Type B pancreatic cell (in vitro differentiated cells): Measurements from ENCODE around the gene GRWD1. TPM values are rescaled to one million over a fixed set of nuclear protein-coding genes. Genes with fewer than 3 reads are reported as not detected.

Source experiments
- DNase-seq: peaks from one replicate; pipeline ENCODE4 v3.0.0; 2021; ENCODE audit warnings: mixed read lengths; ENCODE audit not compliant: unreplicated experiment; ENCODE audit errors: extremely low spot score
- H3K27ac Mint-ChIP-seq: 2 replicates; pipeline ENCODE4 v1.8.0; 2021; ENCODE audit warnings: mild to moderate bottlenecking, mixed read lengths
- H3K27me3 Mint-ChIP-seq: 2 replicates; pipeline ENCODE4 v1.8.0; 2021; ENCODE audit warnings: mixed read lengths
- H3K36me3 Mint-ChIP-seq: 2 replicates; pipeline ENCODE4 v1.8.0; 2021; ENCODE audit warnings: mixed read lengths
- H3K4me1 Mint-ChIP-seq: one replicate; pipeline ENCODE4 v1.8.0; 2021; ENCODE audit warnings: mixed read lengths; ENCODE audit not compliant: unreplicated experiment
- H3K4me3 Mint-ChIP-seq: 2 replicates; pipeline ENCODE4 v1.8.0; 2021; ENCODE audit warnings: mild to moderate bottlenecking, mixed read lengths
- H3K9me3 Mint-ChIP-seq: 2 replicates; pipeline ENCODE4 v1.8.0; 2021; ENCODE audit warnings: mixed read lengths
- total RNA-seq: library from RNA; stranded (reverse); gene quantifications from 2 replicates; pipeline ENCODE4 v1.2.1, GENCODE V29; 2021; ENCODE audit warnings: low replicate concordance
- TF ChIP-seq, protein P1 (sequence below): fragments of 200-600 bp; sonication (generic); conservative IDR thresholded peaks from 2 replicates; pipeline ENCODE4 v1.5.0; 2021; ENCODE audit warnings: antibody characterized with exemption, mild to moderate bottlenecking

GRWD1 gene
- total RNA-seq, 1 donor from 2014 or later = 44.0 TPM

DNA sequence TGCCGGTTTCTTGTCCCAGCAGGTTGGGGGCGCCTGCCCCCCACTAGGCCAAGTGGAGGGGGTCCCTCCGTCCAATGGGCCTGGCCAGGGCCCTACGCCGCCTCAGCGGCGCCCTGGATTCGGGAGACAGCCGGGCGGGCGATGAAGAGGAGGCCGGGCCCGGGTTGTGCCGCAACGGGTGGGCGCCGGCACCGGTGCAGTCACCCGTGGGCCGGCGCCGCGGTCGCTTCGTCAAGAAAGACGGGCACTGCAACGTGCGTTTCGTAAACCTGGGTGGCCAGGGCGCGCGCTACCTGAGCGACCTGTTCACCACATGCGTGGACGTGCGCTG is 15.8 kb downstream of the GRWD1 start:
- Mint-ChIP-seq H3K4me3 (no peak overlapping the region), H3K4me1 (no peaks in the 10 kb centered on the region), H3K27ac (no peak overlapping the region), H3K27me3 (no peaks in the 10 kb centered on the region), H3K9me3 (no peaks in the 10 kb centered on the region), H3K36me3 (no peaks in the 10 kb centered on the region)
- no peak for DNase-seq
- TF ChIP-seq, protein P1, sequence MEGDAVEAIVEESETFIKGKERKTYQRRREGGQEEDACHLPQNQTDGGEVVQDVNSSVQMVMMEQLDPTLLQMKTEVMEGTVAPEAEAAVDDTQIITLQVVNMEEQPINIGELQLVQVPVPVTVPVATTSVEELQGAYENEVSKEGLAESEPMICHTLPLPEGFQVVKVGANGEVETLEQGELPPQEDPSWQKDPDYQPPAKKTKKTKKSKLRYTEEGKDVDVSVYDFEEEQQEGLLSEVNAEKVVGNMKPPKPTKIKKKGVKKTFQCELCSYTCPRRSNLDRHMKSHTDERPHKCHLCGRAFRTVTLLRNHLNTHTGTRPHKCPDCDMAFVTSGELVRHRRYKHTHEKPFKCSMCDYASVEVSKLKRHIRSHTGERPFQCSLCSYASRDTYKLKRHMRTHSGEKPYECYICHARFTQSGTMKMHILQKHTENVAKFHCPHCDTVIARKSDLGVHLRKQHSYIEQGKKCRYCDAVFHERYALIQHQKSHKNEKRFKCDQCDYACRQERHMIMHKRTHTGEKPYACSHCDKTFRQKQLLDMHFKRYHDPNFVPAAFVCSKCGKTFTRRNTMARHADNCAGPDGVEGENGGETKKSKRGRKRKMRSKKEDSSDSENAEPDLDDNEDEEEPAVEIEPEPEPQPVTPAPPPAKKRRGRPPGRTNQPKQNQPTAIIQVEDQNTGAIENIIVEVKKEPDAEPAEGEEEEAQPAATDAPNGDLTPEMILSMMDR = no peak

DNA sequence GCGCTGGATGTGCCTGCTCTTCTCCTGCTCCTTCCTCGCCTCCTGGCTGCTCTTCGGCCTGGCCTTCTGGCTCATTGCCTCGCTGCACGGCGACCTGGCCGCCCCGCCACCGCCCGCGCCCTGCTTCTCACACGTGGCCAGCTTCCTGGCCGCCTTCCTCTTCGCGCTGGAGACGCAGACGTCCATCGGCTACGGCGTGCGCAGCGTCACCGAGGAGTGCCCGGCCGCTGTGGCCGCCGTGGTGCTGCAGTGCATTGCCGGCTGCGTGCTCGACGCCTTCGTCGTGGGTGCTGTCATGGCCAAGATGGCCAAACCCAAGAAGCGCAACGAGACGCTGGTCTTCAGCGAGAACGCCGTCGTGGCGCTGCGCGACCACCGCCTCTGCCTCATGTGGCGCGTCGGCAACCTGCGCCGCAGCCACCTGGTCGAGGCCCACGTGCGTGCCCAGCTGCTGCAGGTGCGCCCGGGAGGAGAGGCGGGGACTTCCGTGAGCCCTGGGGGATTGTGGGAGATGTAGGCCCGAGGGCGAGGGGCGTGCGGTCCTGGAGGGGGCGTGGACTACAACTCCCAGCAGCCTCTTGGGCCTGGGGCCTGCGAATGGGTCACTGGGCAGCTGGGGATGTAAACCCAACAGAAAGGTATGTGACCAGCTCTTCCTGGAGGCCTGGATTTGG is 16.3 kb downstream of the GRWD1 start:
- no peak for DNase-seq
- Mint-ChIP-seq H3K27me3 (no peaks in the 10 kb centered on the region), H3K27ac (no peak overlapping the region), H3K4me1 (no peaks in the 10 kb centered on the region), H3K4me3 (no peak overlapping the region), H3K36me3 (no peaks in the 10 kb centered on the region), H3K9me3 (no peaks in the 10 kb centered on the region)
- TF ChIP-seq, protein P1 = no peak

DNA sequence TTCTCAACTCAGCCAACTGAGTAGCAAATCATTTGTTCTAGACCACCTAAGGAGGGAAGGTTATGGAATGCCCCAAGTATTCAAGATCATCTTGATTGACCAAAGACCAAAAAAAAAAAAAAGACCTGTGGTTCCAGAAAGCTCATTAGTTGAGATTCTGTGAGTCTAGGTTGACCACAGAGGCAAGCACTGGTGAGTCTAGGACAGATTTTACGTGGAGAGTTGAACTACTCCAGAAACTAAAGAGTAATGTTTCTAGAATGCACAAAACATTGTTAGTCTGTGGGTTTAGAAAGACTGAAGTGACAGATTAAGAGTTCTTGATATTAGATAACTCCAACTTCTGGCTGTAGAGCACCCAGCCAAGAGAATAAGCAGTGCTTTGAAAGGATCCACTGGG is 19.4 kb downstream of the GRWD1 start:
- no peaks in the 10 kb centered on the region for H3K9me3 Mint-ChIP-seq
- H3K27me3 Mint-ChIP-seq = no peaks in the 10 kb centered on the region
- DNase-seq = no peak
- H3K36me3 Mint-ChIP-seq = no peaks in the 10 kb centered on the region
- H3K27ac Mint-ChIP-seq = no peak overlapping the region
- no peak overlapping the region for H3K4me3 Mint-ChIP-seq
- TF ChIP-seq, protein P1 = no peak
- peaks cover 5% of the 10 kb centered on the region for H3K4me1 Mint-ChIP-seq

DNA sequence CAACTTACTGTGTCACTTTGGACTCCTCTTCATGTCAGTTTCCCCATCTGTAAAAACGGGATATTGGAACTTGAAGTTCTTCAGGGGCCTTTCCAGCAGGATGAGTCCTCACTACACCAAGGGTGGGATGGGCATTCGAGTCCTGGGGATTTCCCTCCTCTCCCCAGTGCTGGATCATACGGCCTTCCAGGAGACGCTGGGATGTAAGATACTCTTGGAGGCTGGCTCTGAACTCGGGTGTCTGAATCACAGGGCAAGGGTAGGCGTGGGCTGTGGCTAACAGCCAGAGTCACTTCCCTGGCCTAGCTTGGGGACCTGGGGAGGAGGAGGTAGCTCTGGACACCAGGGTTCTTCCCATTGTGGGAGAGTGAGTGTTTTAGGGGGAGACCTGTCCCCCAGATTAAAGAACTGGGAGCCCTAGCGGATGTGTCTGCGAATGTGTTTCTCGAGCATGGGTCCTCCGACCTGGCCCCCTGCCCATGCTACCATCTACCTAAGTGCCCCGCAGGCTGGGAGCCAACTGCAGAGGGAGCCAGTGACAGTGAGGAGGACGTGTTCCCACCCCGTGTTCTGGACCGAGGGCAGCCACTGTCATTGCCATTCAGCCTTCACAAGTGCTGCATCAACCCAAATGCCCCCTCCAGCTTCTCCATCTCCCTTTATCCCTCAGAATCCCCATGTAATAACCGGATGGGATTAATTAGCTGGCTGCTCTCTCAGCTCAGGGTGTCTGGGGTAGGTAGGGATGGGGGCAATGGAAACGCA is 21.0 kb downstream of the GRWD1 start:
- no peak for DNase-seq
- peaks cover 5% of the 10 kb centered on the region for H3K4me1 Mint-ChIP-seq
- no peak overlapping the region for H3K4me3 Mint-ChIP-seq
- H3K9me3 Mint-ChIP-seq = no peaks in the 10 kb centered on the region
- no peaks in the 10 kb centered on the region for H3K27me3 Mint-ChIP-seq
- peaks cover 4% of the 10 kb centered on the region for H3K36me3 Mint-ChIP-seq
- H3K27ac Mint-ChIP-seq = no peak overlapping the region
- TF ChIP-seq, protein P1 = no peak

DNA sequence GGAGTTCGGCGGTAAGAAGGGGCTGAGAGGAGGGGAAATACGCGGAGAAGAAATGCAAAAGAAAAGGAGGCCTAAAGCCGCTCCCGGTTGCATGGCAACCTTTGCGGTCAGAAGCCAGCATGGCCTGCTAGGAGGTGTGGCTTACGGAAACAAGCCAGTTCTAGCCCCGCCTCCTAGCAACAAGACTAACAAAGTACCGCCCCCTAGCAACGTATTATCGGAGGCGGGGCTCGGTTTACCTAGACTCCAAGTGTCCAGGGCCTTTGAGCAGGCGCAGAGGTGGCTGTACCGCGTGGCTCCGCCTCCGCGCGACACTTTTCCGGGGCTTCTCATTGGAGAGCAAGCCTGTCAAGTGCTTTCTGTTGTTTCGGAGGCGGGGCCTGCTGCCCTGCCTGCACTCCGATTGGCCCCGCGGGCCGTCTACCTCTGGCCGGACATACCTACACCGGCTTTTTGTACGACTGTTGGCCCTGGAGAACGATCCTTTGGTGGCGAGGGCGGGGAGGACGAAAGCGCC is 23.0 kb downstream of the GRWD1 start:
- peak overlapping the region; percentile 93 for H3K4me3 Mint-ChIP-seq
- H3K4me1 Mint-ChIP-seq = peaks cover 5% of the 10 kb centered on the region
- H3K27me3 Mint-ChIP-seq = no peaks in the 10 kb centered on the region
- peak overlapping the region; percentile 96 for H3K27ac Mint-ChIP-seq
- DNase-seq = peak; percentile 99
- H3K9me3 Mint-ChIP-seq = no peaks in the 10 kb centered on the region
- H3K36me3 Mint-ChIP-seq = peaks cover 10% of the 10 kb centered on the region
- TF ChIP-seq, protein P1 = no peak
